ENCODE results near the gene PTH1R.
A peak's percentile ranks its signal among the peaks of the same experiment; 100 is the strongest.

Gene PTH1R

DNA sequence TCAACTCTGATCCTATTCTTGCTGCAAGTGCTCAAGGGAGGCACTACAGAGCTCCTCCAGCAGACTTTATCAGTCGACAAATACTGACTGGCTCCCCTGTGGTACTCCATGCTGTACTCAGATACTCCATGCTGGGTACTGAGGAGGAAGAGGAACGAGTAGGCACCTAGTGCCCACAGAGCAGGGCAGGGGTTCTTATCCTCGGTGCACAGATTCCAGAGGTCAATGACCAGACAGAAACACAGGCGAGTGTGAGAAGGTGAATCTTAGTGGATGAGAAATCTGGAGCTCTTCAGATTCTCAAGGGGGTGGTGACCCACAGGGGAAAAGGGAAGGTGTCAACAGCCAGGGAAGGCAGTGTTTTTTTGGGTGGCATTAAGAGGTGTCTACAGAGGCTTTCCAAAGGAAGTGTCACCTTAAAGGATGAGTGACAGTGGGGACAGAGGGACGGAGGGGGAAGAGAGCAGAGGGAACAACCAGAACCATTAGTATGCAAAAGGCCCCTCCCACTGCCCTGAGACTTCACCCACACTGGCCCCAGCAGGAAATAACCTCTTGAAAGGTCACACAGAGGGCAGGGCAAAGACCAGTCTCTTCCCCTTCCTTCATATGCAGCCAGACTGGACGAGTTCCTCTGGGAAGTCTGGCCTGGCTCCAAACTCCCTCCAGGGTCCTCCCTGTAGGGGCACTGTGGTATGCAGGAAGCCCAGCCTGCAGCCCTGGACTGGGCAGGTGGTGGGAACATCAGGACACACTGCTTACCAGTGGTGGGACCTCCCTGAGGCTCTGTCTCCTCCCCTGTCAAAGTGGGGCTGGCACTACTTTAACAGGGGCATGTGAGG is 71.5 kb downstream of the PTH1R start:
- TF ChIP-seq RAD21 (IDR thresholded peaks at IDR 0.05; ENCODE audit: low read depth) (no peak), ZBTB7A (IDR thresholded peaks at IDR 0.05; ENCODE audit: low read depth) (peak; percentile 64; the same call in 1 of the 2 replicates), CREB1 (IDR thresholded peaks at IDR 0.05; ENCODE audit: low read depth) (no peak), NFIC (IDR thresholded peaks at IDR 0.05) (peak; percentile 62), TEAD4 (IDR thresholded peaks at IDR 0.05) (peak; percentile 30), EP300 (IDR thresholded peaks at IDR 0.05; ENCODE audit: borderline replicate concordance) (peak; percentile 40; the same call in 1 of the 2 replicates)

DNA sequence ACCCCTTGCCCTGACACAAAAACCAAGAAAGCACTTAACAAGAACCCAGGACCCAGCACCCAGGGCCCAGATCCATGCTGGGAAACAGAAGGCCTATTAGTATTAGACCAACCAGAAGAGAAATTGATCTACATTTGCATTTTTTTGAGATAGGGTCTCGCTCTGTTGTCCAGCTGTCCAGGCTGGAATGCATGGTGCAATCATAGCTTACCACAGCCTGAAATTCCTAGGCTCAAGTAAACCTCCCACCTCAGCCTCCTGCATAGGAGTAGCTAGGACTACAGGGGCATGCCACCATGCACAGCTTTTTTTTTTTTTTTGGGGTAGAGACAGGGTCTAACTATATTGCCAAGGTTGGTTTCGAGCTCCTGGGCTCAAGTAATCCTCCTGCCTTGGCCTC is 72.7 kb downstream of the PTH1R start:
- TF ChIP-seq CEBPB (IDR thresholded peaks at IDR 0.05) (no peak), ZBTB7A (IDR thresholded peaks at IDR 0.05; ENCODE audit: low read depth) (no peak), CREB1 (IDR thresholded peaks at IDR 0.05; ENCODE audit: low read depth) (no peak), EP300 (IDR thresholded peaks at IDR 0.05; ENCODE audit: borderline replicate concordance) (no peak), FOXM1 (IDR thresholded peaks at IDR 0.05; ENCODE audit: borderline replicate concordance, low read depth) (no peak), YY1 (IDR thresholded peaks at IDR 0.05; ENCODE audit: low read depth) (no peak)
- TF ChIP-seq, protein P1, sequence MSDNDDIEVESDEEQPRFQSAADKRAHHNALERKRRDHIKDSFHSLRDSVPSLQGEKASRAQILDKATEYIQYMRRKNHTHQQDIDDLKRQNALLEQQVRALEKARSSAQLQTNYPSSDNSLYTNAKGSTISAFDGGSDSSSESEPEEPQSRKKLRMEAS (IDR thresholded peaks at IDR 0.05) = no peak
- TF ChIP-seq, protein P2, sequence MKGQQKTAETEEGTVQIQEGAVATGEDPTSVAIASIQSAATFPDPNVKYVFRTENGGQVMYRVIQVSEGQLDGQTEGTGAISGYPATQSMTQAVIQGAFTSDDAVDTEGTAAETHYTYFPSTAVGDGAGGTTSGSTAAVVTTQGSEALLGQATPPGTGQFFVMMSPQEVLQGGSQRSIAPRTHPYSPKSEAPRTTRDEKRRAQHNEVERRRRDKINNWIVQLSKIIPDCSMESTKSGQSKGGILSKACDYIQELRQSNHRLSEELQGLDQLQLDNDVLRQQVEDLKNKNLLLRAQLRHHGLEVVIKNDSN (IDR thresholded peaks at IDR 0.05) = no peak

DNA sequence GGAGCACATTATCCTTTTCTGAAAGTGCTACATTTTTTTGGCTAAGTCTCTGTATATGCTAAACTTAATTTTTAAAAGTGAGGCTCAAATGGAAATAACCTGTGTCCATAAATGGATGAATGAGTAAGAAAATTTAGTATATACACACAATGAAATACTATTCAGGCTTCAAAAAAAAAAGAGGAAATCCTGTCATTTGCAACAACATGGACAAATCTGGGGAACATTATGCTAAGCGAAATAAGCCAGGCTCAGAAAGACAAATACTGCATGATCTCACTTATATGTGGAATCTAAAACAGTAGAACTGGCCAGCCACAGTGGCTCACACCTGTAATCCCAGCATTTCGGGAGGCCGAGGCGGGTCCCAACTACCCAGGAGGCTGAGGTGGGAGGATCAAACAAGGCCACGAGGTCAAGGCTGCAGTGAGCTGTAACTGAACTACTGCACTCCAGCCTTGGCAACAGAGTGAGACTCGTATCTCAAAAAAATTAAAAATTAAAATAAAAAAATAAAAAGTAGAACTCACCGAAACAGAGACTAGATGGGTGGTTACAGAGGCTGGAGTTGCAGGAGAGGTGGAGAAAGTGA is 73.2 kb downstream of the PTH1R start:
- TF ChIP-seq RAD21 (IDR thresholded peaks at IDR 0.05; ENCODE audit: low read depth) (no peak), TCF12 (IDR thresholded peaks at IDR 0.05; ENCODE audit: low read depth) (no peak), TAF1 (IDR thresholded peaks at IDR 0.05; ENCODE audit: low read depth) (no peak), EP300 (IDR thresholded peaks at IDR 0.05; ENCODE audit: borderline replicate concordance) (no peak), EGR1 (IDR thresholded peaks at IDR 0.05) (no peak), YY1 (IDR thresholded peaks at IDR 0.05; ENCODE audit: low read depth) (no peak), FOXM1 (IDR thresholded peaks at IDR 0.05; ENCODE audit: borderline replicate concordance, low read depth) (no peak), CEBPB (IDR thresholded peaks at IDR 0.05) (no peak), NFIC (IDR thresholded peaks at IDR 0.05) (no peak)
- TF ChIP-seq, protein P2 (IDR thresholded peaks at IDR 0.05) = no peak
- TF ChIP-seq, protein P1 (IDR thresholded peaks at IDR 0.05) = no peak
- TF ChIP-seq, protein P3, sequence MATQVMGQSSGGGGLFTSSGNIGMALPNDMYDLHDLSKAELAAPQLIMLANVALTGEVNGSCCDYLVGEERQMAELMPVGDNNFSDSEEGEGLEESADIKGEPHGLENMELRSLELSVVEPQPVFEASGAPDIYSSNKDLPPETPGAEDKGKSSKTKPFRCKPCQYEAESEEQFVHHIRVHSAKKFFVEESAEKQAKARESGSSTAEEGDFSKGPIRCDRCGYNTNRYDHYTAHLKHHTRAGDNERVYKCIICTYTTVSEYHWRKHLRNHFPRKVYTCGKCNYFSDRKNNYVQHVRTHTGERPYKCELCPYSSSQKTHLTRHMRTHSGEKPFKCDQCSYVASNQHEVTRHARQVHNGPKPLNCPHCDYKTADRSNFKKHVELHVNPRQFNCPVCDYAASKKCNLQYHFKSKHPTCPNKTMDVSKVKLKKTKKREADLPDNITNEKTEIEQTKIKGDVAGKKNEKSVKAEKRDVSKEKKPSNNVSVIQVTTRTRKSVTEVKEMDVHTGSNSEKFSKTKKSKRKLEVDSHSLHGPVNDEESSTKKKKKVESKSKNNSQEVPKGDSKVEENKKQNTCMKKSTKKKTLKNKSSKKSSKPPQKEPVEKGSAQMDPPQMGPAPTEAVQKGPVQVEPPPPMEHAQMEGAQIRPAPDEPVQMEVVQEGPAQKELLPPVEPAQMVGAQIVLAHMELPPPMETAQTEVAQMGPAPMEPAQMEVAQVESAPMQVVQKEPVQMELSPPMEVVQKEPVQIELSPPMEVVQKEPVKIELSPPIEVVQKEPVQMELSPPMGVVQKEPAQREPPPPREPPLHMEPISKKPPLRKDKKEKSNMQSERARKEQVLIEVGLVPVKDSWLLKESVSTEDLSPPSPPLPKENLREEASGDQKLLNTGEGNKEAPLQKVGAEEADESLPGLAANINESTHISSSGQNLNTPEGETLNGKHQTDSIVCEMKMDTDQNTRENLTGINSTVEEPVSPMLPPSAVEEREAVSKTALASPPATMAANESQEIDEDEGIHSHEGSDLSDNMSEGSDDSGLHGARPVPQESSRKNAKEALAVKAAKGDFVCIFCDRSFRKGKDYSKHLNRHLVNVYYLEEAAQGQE (IDR thresholded peaks at IDR 0.05; ENCODE audit: low read depth) = no peak

DNA sequence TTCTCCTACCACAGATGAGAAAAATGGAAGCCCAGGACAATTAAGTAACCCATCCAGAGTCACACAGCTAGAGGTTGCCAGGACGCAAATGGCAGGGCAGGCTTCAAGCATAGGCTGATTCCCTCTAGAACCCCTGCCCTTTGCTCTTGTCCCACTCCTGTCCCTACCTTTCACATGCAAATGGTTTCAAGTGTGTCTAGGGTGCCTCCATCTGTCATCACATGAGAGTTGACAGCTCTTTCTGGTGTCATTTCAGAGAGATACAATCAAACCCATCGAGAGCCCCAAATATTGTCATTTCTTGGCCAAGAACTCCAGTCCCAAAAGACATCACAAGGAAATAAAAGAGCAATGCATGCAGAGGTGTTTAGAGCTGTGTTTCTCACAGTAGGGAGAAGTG is 75.3 kb downstream of the PTH1R start:
- TF ChIP-seq, protein P3 (IDR thresholded peaks at IDR 0.05; ENCODE audit: low read depth) = no peak
- no peak for TF ChIP-seq EP300 (IDR thresholded peaks at IDR 0.05; ENCODE audit: borderline replicate concordance)
- TF ChIP-seq TAF1 (IDR thresholded peaks at IDR 0.05; ENCODE audit: low read depth) = no peak
- TF ChIP-seq TEAD4 (IDR thresholded peaks at IDR 0.05) = no peak
- no peak for TF ChIP-seq NFIC (IDR thresholded peaks at IDR 0.05)
- TF ChIP-seq ZBTB7A (IDR thresholded peaks at IDR 0.05; ENCODE audit: low read depth) = no peak

Measured in Ishikawa (cell line).